Trophoblast cell (in vitro differentiated cells and primary cell): ENCODE data around the gene CXCL12.

Experiments
- DNase-seq, 2 donors: peaks; one replicate each; pipeline ENCODE4 v3.0.0-alpha.2; 2016
- H2AFZ ChIP-seq: 2 replicates; pipeline ENCODE4 v1.6.1; 2013; ENCODE audit warnings: low read length, moderate library complexity, mild to moderate bottlenecking; ENCODE audit not compliant: insufficient read depth, poor library complexity
- H2AK5ac ChIP-seq: 2 replicates; pipeline ENCODE4 v1.6.1; 2013; ENCODE audit warnings: mild to moderate bottlenecking, low read length
- H2BK120ac ChIP-seq: 2 replicates; pipeline ENCODE4 v1.6.1; 2013; ENCODE audit warnings: low read length, mild to moderate bottlenecking, moderate library complexity; ENCODE audit not compliant: insufficient read depth, poor library complexity
- H2BK12ac ChIP-seq: 2 replicates; pipeline ENCODE4 v1.6.1; 2013; ENCODE audit warnings: mild to moderate bottlenecking, low read length, moderate library complexity
- H2BK5ac ChIP-seq: 2 replicates; pipeline ENCODE4 v1.6.1; 2013; ENCODE audit warnings: low read length, low read depth, moderate library complexity, mild to moderate bottlenecking; ENCODE audit not compliant: poor library complexity
- H3K14ac ChIP-seq: 2 replicates; pipeline ENCODE4 v1.6.1; 2013; ENCODE audit warnings: mild to moderate bottlenecking, low read length
- H3K18ac ChIP-seq: 2 replicates; pipeline ENCODE4 v1.6.1; 2013; ENCODE audit warnings: mild to moderate bottlenecking, low read length
- H3K23ac ChIP-seq: 2 replicates; pipeline ENCODE4 v1.6.1; 2013; ENCODE audit warnings: low read length
- H3K27ac ChIP-seq: 2 replicates; pipeline ENCODE4 v1.5.1; 2013; ENCODE audit warnings: low read depth, mild to moderate bottlenecking, inconsistent platforms, low read length, moderate library complexity
- H3K27me3 ChIP-seq: 2 replicates; pipeline ENCODE4 v1.6.1; 2013; ENCODE audit warnings: inconsistent platforms, mild to moderate bottlenecking, low read length, moderate library complexity; ENCODE audit not compliant: insufficient read depth
- H3K36me3 ChIP-seq, 2 experiments: 1 replicate in 1 of 2; 2 replicates in 1 of 2; pipeline ENCODE4 v1.6.1; 2013; ENCODE audit warnings: low read length in 2 of 2, mild to moderate bottlenecking in 2 of 2, moderate library complexity in 1 of 2; ENCODE audit not compliant: insufficient read depth in 2 of 2, control insufficient read depth in 1 of 2
- H3K4ac ChIP-seq: 2 replicates; pipeline ENCODE4 v1.6.1; 2013; ENCODE audit warnings: low read depth, mild to moderate bottlenecking, low read length, moderate library complexity
- H3K4me1 ChIP-seq, 2 experiments: 1 replicate in 1 of 2; 2 replicates in 1 of 2; pipeline ENCODE4 v1.6.1; 2013; ENCODE audit warnings: low read length in 2 of 2, mild to moderate bottlenecking in 2 of 2, moderate library complexity in 1 of 2; ENCODE audit not compliant: insufficient read depth in 2 of 2, control insufficient read depth in 1 of 2
- H3K4me2 ChIP-seq: 2 replicates; pipeline ENCODE4 v1.6.1; 2013; ENCODE audit warnings: inconsistent platforms, mild to moderate bottlenecking, low read length, moderate library complexity
- H3K4me3 ChIP-seq: 2 replicates; pipeline ENCODE4 v1.5.1; 2013; ENCODE audit warnings: mild to moderate bottlenecking, low read depth, low read length, inconsistent platforms
- H3K79me1 ChIP-seq: one replicate; pipeline ENCODE4 v1.6.1; 2013; ENCODE audit warnings: low read length
- H3K79me2 ChIP-seq: 2 replicates; pipeline ENCODE4 v1.6.1; 2013; ENCODE audit warnings: low read length, mild to moderate bottlenecking; ENCODE audit not compliant: control insufficient read depth, insufficient read depth, poor library complexity
- H3K9ac ChIP-seq: 2 replicates; pipeline ENCODE4 v1.6.1; 2013; ENCODE audit warnings: mild to moderate bottlenecking, low read length
- H3K9me3 ChIP-seq: 2 replicates; pipeline ENCODE4 v1.6.1; 2013; ENCODE audit warnings: low read depth, mild to moderate bottlenecking, control low read depth, inconsistent platforms, low read length; ENCODE audit not compliant: insufficient read depth
- H4K12ac ChIP-seq: 2 replicates; pipeline ENCODE4 v1.6.1; 2013; ENCODE audit warnings: low read depth, mild to moderate bottlenecking, low read length, moderate library complexity
- H4K8ac ChIP-seq: 2 replicates; pipeline ENCODE4 v1.6.1; 2013; ENCODE audit warnings: low read depth, mild to moderate bottlenecking, low read length, moderate library complexity
- H4K91ac ChIP-seq: one replicate; pipeline ENCODE4 v1.6.1; 2013; ENCODE audit warnings: low read depth, mild to moderate bottlenecking, low read length, moderate library complexity
- WGBS: extraction: QIAGEN DNeasy Blood & Tissue Kit; methylation state at CpG from one replicate; pipeline ENCODE4 v1.1.7; 2013; ENCODE audit warnings: missing lambda C conversion rate; ENCODE audit not compliant: insufficient read length, insufficient coverage; ENCODE audit errors: extremely low coverage; 5-methylcytosine and 5-hydroxymethylcytosine counted together

Gene CXCL12

GRCh38 chr10:44352316-44353127, 32.4 kb downstream of the CXCL12 start:
- no peak overlapping the region for H2AFZ ChIP-seq
- H2AK5ac ChIP-seq = no peak overlapping the region
- no peak overlapping the region for H4K12ac ChIP-seq
- H4K8ac ChIP-seq = no peak overlapping the region
- no peaks in the 10 kb centered on the region for H3K27me3 ChIP-seq
- no peak overlapping the region for H2BK5ac ChIP-seq
- peak overlapping the region; percentile 31 for H3K4me3 ChIP-seq
- no peaks in the 10 kb centered on the region for H3K36me3 ChIP-seq
- no peak overlapping the region for H2BK120ac ChIP-seq
- H3K27ac ChIP-seq = no peak overlapping the region
- peak overlapping the region; percentile 25 for H3K9ac ChIP-seq
- H3K4ac ChIP-seq = no peak overlapping the region
- H2BK12ac ChIP-seq = no peak overlapping the region
- H3K23ac ChIP-seq = no peak overlapping the region
- no peak overlapping the region for H3K18ac ChIP-seq
- no peak overlapping the region for H4K91ac ChIP-seq
- H3K79me2 ChIP-seq = no peaks in the 10 kb centered on the region
- no peaks in the 10 kb centered on the region for H3K79me1 ChIP-seq
- H3K4me1 ChIP-seq = no peaks in the 10 kb centered on the region
- no peak overlapping the region for H3K14ac ChIP-seq
- H3K4me2 ChIP-seq = no peak overlapping the region
- WGBS = no CpG with 5 or more reads among the region's 11 CpGs
- DNase-seq = no peak
- no peaks in the 10 kb centered on the region for H3K9me3 ChIP-seq

DNA sequence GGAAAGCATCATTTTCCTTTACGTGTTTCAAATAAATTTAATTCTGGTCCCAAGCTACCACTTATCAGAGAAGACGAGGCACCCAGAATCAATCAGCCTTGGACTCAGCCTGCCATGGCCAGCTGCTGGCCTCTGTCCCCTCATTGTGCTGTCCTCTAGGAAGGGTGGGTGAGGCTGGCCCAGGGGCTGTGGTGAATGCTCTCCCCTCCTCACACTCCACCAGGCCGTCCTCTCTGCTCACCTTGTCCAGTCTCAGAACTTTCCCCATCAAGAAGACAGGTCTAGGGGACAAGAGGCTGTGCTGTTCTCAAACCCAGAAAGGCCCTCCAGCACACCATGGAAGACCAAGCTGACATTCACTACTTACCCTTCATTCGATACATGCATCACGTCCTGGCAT, 36.4 kb downstream of the CXCL12 start:
- H3K4me3 ChIP-seq = no peak overlapping the region
- H3K79me1 ChIP-seq = no peaks in the 10 kb centered on the region
- no peak overlapping the region for H3K18ac ChIP-seq
- no peaks in the 10 kb centered on the region for H3K4me1 ChIP-seq
- no peak overlapping the region for H4K91ac ChIP-seq
- H3K9me3 ChIP-seq = no peaks in the 10 kb centered on the region
- WGBS = no CpG with 5 or more reads among the region's 5 CpGs
- no peak overlapping the region for H4K8ac ChIP-seq
- H2AK5ac ChIP-seq = no peak overlapping the region
- H2AFZ ChIP-seq = no peak overlapping the region
- no peaks in the 10 kb centered on the region for H3K27me3 ChIP-seq
- H2BK12ac ChIP-seq = no peak overlapping the region
- H2BK5ac ChIP-seq = no peak overlapping the region
- H3K23ac ChIP-seq = no peak overlapping the region
- DNase-seq = no peak
- no peak overlapping the region for H4K12ac ChIP-seq
- no peak overlapping the region for H3K9ac ChIP-seq
- H2BK120ac ChIP-seq = no peak overlapping the region
- H3K79me2 ChIP-seq = no peaks in the 10 kb centered on the region
- H3K4me2 ChIP-seq = no peak overlapping the region
- no peak overlapping the region for H3K4ac ChIP-seq
- H3K36me3 ChIP-seq = no peaks in the 10 kb centered on the region
- no peak overlapping the region for H3K14ac ChIP-seq
- H3K27ac ChIP-seq = no peak overlapping the region

DNA sequence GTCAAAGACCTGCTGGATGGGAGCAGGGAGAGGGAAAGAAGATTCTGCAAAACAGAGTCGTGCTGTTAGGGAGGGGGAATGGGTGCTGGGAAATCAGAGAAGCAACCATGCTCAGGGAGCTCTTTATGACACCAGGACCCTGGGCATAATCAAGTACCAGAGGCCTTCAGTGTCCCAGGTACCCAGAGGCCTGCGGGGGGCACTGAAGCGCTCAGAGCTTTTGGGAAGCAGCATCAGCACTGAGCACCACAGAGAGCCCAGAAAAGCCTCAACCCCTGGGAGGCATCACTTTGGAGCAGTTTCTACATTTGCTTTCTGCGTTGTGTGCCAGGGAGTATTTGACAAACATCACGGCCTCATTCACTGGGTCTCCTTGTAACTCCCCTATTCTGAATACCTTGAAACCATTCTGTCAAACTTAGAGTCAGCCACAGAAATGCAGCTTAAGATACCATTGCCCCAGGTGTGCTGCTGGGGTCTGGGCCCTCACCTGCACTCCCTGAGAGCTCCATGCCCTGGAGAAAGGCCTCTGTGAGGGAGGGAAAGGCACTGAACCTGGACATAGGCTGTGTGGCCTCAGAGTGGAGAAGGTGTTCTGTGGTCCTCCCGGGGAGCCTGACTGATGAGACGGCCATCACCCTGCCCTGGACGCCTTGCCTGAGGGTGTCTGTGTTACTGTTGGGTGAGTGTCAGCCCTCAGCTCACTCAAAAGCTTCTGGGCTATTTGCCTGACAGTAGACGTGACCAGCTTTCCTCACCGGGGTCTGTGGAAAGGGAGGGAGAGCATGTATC, 37.1 kb downstream of the CXCL12 start:
- no peaks in the 10 kb centered on the region for H3K36me3 ChIP-seq
- no peak overlapping the region for H3K4ac ChIP-seq
- no peak overlapping the region for H3K18ac ChIP-seq
- no peak overlapping the region for H3K4me2 ChIP-seq
- H3K23ac ChIP-seq = no peak overlapping the region
- no peaks in the 10 kb centered on the region for H3K9me3 ChIP-seq
- DNase-seq = no peak
- no peak overlapping the region for H3K9ac ChIP-seq
- no peak overlapping the region for H2BK5ac ChIP-seq
- H2AK5ac ChIP-seq = no peak overlapping the region
- no CpG with 5 or more reads among the region's 10 CpGs for WGBS
- no peak overlapping the region for H2BK120ac ChIP-seq
- no peaks in the 10 kb centered on the region for H3K79me2 ChIP-seq
- H3K4me3 ChIP-seq = no peak overlapping the region
- H3K14ac ChIP-seq = no peak overlapping the region
- no peak overlapping the region for H2BK12ac ChIP-seq
- no peak overlapping the region for H4K12ac ChIP-seq
- H4K8ac ChIP-seq = no peak overlapping the region
- H3K27ac ChIP-seq = no peak overlapping the region
- no peaks in the 10 kb centered on the region for H3K27me3 ChIP-seq
- H3K79me1 ChIP-seq = no peaks in the 10 kb centered on the region
- H3K4me1 ChIP-seq = no peaks in the 10 kb centered on the region
- no peak overlapping the region for H2AFZ ChIP-seq
- H4K91ac ChIP-seq = no peak overlapping the region

- H3K27me3 ChIP-seq = no peaks in the 10 kb centered on the region
- H3K23ac ChIP-seq = no peak overlapping the region
- no CpG with 5 or more reads among the region's 6 CpGs for WGBS
- no peak overlapping the region for H3K4me3 ChIP-seq
- no peak overlapping the region for H3K27ac ChIP-seq
- H4K12ac ChIP-seq = no peak overlapping the region
- no peaks in the 10 kb centered on the region for H3K79me1 ChIP-seq
- H3K79me2 ChIP-seq = no peaks in the 10 kb centered on the region
- DNase-seq = no peak
- no peak overlapping the region for H3K4me2 ChIP-seq
- no peak overlapping the region for H2BK120ac ChIP-seq
- no peak overlapping the region for H4K8ac ChIP-seq
- H2AK5ac ChIP-seq = no peak overlapping the region
- H3K9ac ChIP-seq = no peak overlapping the region
- no peak overlapping the region for H2BK5ac ChIP-seq
- no peaks in the 10 kb centered on the region for H3K4me1 ChIP-seq
- no peak overlapping the region for H2BK12ac ChIP-seq
- no peaks in the 10 kb centered on the region for H3K36me3 ChIP-seq
- H4K91ac ChIP-seq = no peak overlapping the region
- no peak overlapping the region for H3K14ac ChIP-seq
- H3K9me3 ChIP-seq = no peaks in the 10 kb centered on the region
- H3K4ac ChIP-seq = no peak overlapping the region
- no peak overlapping the region for H2AFZ ChIP-seq
- no peak overlapping the region for H3K18ac ChIP-seq
Observed at GRCh38 chr10:44344727-44345126, 40.2 kb downstream of the CXCL12 start.
